Measurements from ENCODE around the gene MOB3B. TPM values are rescaled to one million over a fixed set of nuclear protein-coding genes. Genes with fewer than 3 reads are reported as not detected.

Gene MOB3B
- total and polyA plus RNA-seq, 2 of the 13 experiments (the other 11 are each of a cell fraction or from before 2014, with no cell fraction given), result 0.03 to 0.09 TPM

- TF ChIP-seq ZNF850 (CRISPR knock-in tag; conservative IDR thresholded peaks at IDR 0.05), result no peak
These were observed 41.7 kb downstream of the MOB3B start (continued) for GRCh38 chr9:27487927-27488326.

GRCh38 chr9:27487128-27487640 is 42.4 kb downstream of the MOB3B start:
- intact Hi-C loops (cut with micrococcal nuclease; ENCODE audit: unreplicated experiment) (no loop called here), in situ Hi-C loops (cut with HindIII; ENCODE audit: extremely low pct_ligation_motif_present, low pct_unique_long_range_greater_than_20kb) (no loop called here)
- POLR2A ChIA-PET, result no interaction called here
- Histone ChIP-seq H3K4me2 (ENCODE audit: low read depth, low read length) (no peak overlapping the region), H3K9me3 (ENCODE audit: low read length) (no peaks in the 10 kb centered on the region), H3K4me3 (replicated peaks in 1 of 3; ENCODE audit: insufficient read depth in 1 of 3, low read depth in 2 of 3, low read length in 3 of 3) (no peak overlapping the region), H3K79me2 (ENCODE audit: insufficient read depth, low read length) (no peaks in the 10 kb centered on the region), H3K4me1 (ENCODE audit: insufficient read depth, low read length) (no peaks in the 10 kb centered on the region), H3K27me3 (ENCODE audit: control insufficient read depth in 1 of 2, insufficient read depth in 2 of 2, low read length in 2 of 2) (0 out of 5 replicates have a peak, but pooled peaks cover 0 to 3% of the 10 kb centered on the region in 2 experiments), H3K27ac (ENCODE audit: extremely low read length, insufficient read depth, low read length) (no peak overlapping the region), H3K9ac (ENCODE audit: insufficient read depth, low read depth, low read length) (no peak overlapping the region), H3K36me3 (replicated peaks in 1 of 2; ENCODE audit: control insufficient read depth in 1 of 2, insufficient read depth in 2 of 2, low read length in 2 of 2) (no peaks in the 10 kb centered on the region), H4K20me1 (ENCODE audit: insufficient read depth, low read length) (no peaks in the 10 kb centered on the region), H2AFZ (ENCODE audit: low read length) (no peak overlapping the region)
- no peak for ATAC-seq
- TF ChIP-seq GMEB2 (CRISPR knock-in tag; IDR thresholded peaks at IDR 0.05; ENCODE audit: low read depth) (no peak), MTF2 (CRISPR knock-in tag; IDR thresholded peaks at IDR 0.05; ENCODE audit: borderline replicate concordance) (no peak), SALL2 (CRISPR knock-in tag; IDR thresholded peaks at IDR 0.05) (no peak), ZNF383 (CRISPR knock-in tag; IDR thresholded peaks at IDR 0.05; ENCODE audit: borderline replicate concordance) (no peak), NFAT5 (CRISPR knock-in tag; IDR thresholded peaks at IDR 0.05) (no peak), RBM39 (IDR thresholded peaks at IDR 0.05; ENCODE audit: low read depth, low read length, poor library complexity, severe bottlenecking) (no peak), ZNF331 (CRISPR knock-in tag; IDR thresholded peaks at IDR 0.05) (no peak), CENPBD1 (CRISPR knock-in tag; IDR thresholded peaks at IDR 0.05; ENCODE audit: borderline replicate concordance, low read depth) (no peak), HNRNPLL (IDR thresholded peaks at IDR 0.05; ENCODE audit: low read depth, low read length, poor library complexity, severe bottlenecking) (no peak), SCMH1 (CRISPR knock-in tag; IDR thresholded peaks at IDR 0.05; ENCODE audit: borderline replicate concordance) (no peak)
- BruUV-seq (replicated peaks), result no TSS peak
- WGBS (ENCODE audit: low lambda C conversion rate), result 0% methylated on average over 3 of the region's 5 CpGs
- DNase-seq (ENCODE audit: low spot score), result no peak
- FAIRE-seq, result no peak
- CTCF ChIA-PET (ENCODE audit: low intra/inter-chr PET ratio, low total read pairs), result no interaction called here

Measured in HepG2 (cell line).